Measurements from ENCODE around the gene SLC2A4RG.

DNA sequence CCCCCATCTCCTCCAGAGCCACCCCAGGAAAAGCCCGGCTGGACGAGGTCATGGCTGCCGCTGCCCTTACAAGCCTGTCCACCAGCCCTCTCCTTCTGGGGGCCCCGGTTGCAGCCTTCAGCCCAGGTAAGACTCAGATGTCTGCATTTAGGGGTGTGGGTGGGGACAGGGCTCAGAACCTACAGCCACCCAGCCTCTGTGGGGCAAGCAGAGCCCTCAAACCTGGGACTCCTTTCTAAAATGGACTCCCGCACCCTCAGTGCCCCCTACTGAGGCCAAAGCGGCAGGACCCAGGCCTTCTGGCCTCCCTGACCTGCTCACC is 1.7 kb downstream of the SLC2A4RG start:
- TF ChIP-seq EP300 (IDR thresholded peaks at IDR 0.05) = no peak
- TF ChIP-seq, protein P1, sequence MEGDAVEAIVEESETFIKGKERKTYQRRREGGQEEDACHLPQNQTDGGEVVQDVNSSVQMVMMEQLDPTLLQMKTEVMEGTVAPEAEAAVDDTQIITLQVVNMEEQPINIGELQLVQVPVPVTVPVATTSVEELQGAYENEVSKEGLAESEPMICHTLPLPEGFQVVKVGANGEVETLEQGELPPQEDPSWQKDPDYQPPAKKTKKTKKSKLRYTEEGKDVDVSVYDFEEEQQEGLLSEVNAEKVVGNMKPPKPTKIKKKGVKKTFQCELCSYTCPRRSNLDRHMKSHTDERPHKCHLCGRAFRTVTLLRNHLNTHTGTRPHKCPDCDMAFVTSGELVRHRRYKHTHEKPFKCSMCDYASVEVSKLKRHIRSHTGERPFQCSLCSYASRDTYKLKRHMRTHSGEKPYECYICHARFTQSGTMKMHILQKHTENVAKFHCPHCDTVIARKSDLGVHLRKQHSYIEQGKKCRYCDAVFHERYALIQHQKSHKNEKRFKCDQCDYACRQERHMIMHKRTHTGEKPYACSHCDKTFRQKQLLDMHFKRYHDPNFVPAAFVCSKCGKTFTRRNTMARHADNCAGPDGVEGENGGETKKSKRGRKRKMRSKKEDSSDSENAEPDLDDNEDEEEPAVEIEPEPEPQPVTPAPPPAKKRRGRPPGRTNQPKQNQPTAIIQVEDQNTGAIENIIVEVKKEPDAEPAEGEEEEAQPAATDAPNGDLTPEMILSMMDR (IDR thresholded peaks at IDR 0.05) = no peak
